ENCODE results near the gene CRYL1. TPM values are rescaled to one million over a fixed set of nuclear protein-coding genes. Genes with fewer than 3 reads are reported as not detected.

CRYL1 gene
- total and polyA plus RNA-seq, 2 of the 4 experiments (the other 2 are of a cell fraction): 11.7 to 16.4 TPM

DNA sequence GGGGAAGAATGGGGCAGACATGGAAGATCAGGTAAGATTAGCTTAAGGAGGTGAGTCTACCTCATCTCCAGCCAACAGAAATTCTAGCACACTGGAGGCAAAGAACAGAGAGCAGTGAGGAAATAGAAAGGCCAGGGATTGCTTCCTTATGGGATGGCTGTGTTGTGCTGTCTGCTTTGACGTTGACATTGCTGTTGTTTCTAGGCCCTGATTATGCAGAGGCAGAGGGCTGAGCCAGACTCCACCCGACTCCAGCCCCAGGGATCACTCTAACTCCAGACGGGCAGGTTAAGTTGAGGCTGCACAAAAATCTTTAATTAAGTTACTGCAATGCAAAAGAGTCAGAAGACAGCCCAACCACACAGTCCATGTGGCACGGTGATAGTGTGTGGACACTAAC lies 24.1 kb downstream of the CRYL1 start (continued):
- TF ChIP-seq, protein P1, sequence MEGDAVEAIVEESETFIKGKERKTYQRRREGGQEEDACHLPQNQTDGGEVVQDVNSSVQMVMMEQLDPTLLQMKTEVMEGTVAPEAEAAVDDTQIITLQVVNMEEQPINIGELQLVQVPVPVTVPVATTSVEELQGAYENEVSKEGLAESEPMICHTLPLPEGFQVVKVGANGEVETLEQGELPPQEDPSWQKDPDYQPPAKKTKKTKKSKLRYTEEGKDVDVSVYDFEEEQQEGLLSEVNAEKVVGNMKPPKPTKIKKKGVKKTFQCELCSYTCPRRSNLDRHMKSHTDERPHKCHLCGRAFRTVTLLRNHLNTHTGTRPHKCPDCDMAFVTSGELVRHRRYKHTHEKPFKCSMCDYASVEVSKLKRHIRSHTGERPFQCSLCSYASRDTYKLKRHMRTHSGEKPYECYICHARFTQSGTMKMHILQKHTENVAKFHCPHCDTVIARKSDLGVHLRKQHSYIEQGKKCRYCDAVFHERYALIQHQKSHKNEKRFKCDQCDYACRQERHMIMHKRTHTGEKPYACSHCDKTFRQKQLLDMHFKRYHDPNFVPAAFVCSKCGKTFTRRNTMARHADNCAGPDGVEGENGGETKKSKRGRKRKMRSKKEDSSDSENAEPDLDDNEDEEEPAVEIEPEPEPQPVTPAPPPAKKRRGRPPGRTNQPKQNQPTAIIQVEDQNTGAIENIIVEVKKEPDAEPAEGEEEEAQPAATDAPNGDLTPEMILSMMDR (conservative IDR thresholded peaks at IDR 0.05; ENCODE audit: low read depth, low read length): no peak
- TF ChIP-seq RCOR1 (IDR thresholded peaks at IDR 0.05; ENCODE audit: insufficient replicate concordance, low read length) (no peak), MXI1 (IDR thresholded peaks at IDR 0.05; ENCODE audit: borderline replicate concordance, low read depth, low read length) (no peak)

DNA sequence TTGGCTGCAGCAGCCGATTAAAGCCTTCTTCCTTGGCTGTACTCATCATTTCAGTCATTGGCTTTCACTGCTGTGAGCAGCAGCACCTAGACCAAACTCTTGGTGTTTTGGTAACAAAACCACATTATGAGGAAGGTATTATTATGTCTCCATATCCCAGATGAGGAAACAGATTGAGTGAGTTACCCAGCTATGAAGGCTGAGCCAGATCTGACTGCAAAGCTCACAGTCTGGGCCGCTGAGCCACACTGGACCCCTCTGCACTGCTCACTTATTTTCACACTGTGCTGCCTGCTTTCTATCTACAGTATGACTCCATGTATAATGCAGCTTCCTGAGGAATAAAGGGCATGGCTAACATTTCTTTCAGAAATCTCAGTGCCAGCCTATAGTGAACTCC lies 24.5 kb downstream of the CRYL1 start:
- ChIA-PET CTCF (no interaction called here), POLR2A (ENCODE audit: unreplicated experiment) (no interaction called here)
- DNase-seq: no peak
- H3K4me1 ChIP-seq (ENCODE audit: control insufficient read depth, insufficient read depth, low read length): no peaks in the 10 kb centered on the region
- no peak for ATAC-seq (ENCODE audit: low read depth)
- H3K9me1 ChIP-seq (ENCODE audit: insufficient read depth, low read length): peaks cover 6% of the 10 kb centered on the region; the same call in 1 of the 2 replicates
- peaks cover 2% of the 10 kb centered on the region; the same call in 1 of the 2 replicates for H3K9me3 ChIP-seq (ENCODE audit: control insufficient read depth, insufficient read depth, low read length)
- no peak overlapping the region for H2AK9ac ChIP-seq (replicated peaks; ENCODE audit: low read depth, low read length, poor library complexity)
- no peak overlapping the region for H3K14ac ChIP-seq (replicated peaks; ENCODE audit: low read depth, low read length)
- intact Hi-C loops (cut with micrococcal nuclease): no loop called here
- H3K18ac ChIP-seq (ENCODE audit: low read depth, low read length): no peak overlapping the region
- H3K23ac ChIP-seq (ENCODE audit: low read depth, low read length): no peak overlapping the region
- no TSS peak for BruUV-seq (replicated peaks)
- H2BK20ac ChIP-seq (ENCODE audit: low read depth, low read length): no peak overlapping the region
- H3K36me3 ChIP-seq (ENCODE audit: control insufficient read depth, insufficient read depth, low read length): 0 out of 2 replicates have a peak, but pooled peaks cover 2% of the 10 kb centered on the region
- H4K20me1 ChIP-seq (ENCODE audit: insufficient read depth, low read length): no peaks in the 10 kb centered on the region
- no peak overlapping the region for H2BK120ac ChIP-seq (ENCODE audit: low read depth, low read length)
- no peak overlapping the region for H4K5ac ChIP-seq (ENCODE audit: low read depth, low read length)
- H3K4me2 ChIP-seq (ENCODE audit: low read depth, low read length): no peak overlapping the region
- H3K27me3 ChIP-seq (ENCODE audit: control insufficient read depth, insufficient read depth, low read length): no peaks in the 10 kb centered on the region
- no peaks in the 10 kb centered on the region for H3K79me1 ChIP-seq (ENCODE audit: low read depth in 1 of 2, low read length in 2 of 2)
- no peak overlapping the region for H4K8ac ChIP-seq (ENCODE audit: low read depth in 2 of 2, low read length in 2 of 2)
- no peak overlapping the region for H3K27ac ChIP-seq (ENCODE audit: insufficient read depth, low read length)
- no peak overlapping the region for H2BK15ac ChIP-seq (ENCODE audit: low read depth, low read length)
- no peak overlapping the region for H3K4me3 ChIP-seq (ENCODE audit: insufficient read depth, low read depth, low read length)
- no peak overlapping the region for H3K4ac ChIP-seq (ENCODE audit: low read depth, low read length)
- in situ Hi-C loops (cut with MboI; ENCODE audit: low sequenced_read_pairs): loop anchor here (10.0 to 25.0 kb wide), 2 partner anchors 204 to 986 kb away; partner anchors contain the start of gene IL17D
- no peak overlapping the region for H2BK5ac ChIP-seq (ENCODE audit: low read depth, low read length, poor library complexity, severe bottlenecking)
- H4K91ac ChIP-seq (ENCODE audit: insufficient read depth, low read depth, low read length): no peak overlapping the region
- H3K9ac ChIP-seq (ENCODE audit: low read depth, low read length): no peak overlapping the region
- no peak overlapping the region for H2AK5ac ChIP-seq (ENCODE audit: low read depth, low read length)
- no CpG with 5 or more reads among the region's 2 CpGs for WGBS, 2 experiments (ENCODE audit: extremely low coverage in 2 of 2, insufficient read length in 1 of 2)
- H3K56ac ChIP-seq (ENCODE audit: extremely low read depth, insufficient read depth, low read length): no peak overlapping the region
- H2AFZ ChIP-seq (replicated peaks; ENCODE audit: low read length, poor library complexity): no peak overlapping the region
- dilution Hi-C loops (cut with HindIII; ENCODE audit: low sequenced_read_pairs, unreplicated experiment): no loop called here
- TF ChIP-seq NFE2L2 (IDR thresholded peaks at IDR 0.05; ENCODE audit: low read depth, low read length) (no peak), MAZ (IDR thresholded peaks at IDR 0.05; ENCODE audit: borderline replicate concordance, low read depth, low read length) (no peak), POLR2A (IDR thresholded peaks at IDR 0.05; ENCODE audit: low read depth, low read length) (no peak), RCOR1 (IDR thresholded peaks at IDR 0.05; ENCODE audit: insufficient replicate concordance, low read length) (no peak), SMC3 (IDR thresholded peaks at IDR 0.05; ENCODE audit: low read depth, low read length) (no peak), CEBPB (IDR thresholded peaks at IDR 0.05; ENCODE audit: low read depth, low read length) (no peak), RAD21 (IDR thresholded peaks at IDR 0.05; ENCODE audit: low read length) (no peak)
- TF ChIP-seq, protein P2, sequence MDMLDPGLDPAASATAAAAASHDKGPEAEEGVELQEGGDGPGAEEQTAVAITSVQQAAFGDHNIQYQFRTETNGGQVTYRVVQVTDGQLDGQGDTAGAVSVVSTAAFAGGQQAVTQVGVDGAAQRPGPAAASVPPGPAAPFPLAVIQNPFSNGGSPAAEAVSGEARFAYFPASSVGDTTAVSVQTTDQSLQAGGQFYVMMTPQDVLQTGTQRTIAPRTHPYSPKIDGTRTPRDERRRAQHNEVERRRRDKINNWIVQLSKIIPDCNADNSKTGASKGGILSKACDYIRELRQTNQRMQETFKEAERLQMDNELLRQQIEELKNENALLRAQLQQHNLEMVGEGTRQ (IDR thresholded peaks at IDR 0.05; ENCODE audit: low read depth, low read length): no peak
- TF ChIP-seq, protein P3, sequence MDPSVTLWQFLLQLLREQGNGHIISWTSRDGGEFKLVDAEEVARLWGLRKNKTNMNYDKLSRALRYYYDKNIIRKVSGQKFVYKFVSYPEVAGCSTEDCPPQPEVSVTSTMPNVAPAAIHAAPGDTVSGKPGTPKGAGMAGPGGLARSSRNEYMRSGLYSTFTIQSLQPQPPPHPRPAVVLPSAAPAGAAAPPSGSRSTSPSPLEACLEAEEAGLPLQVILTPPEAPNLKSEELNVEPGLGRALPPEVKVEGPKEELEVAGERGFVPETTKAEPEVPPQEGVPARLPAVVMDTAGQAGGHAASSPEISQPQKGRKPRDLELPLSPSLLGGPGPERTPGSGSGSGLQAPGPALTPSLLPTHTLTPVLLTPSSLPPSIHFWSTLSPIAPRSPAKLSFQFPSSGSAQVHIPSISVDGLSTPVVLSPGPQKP (IDR thresholded peaks at IDR 0.05; ENCODE audit: borderline replicate concordance, low read depth, low read length): no peak
